Activated CD8-positive, alpha-beta T cell treated with anti-CD3 and anti-CD28 coated beads for 36 hours (primary cell): ENCODE data around the gene BCAS1. TPM values are rescaled to one million over a fixed set of nuclear protein-coding genes. Genes with fewer than 3 reads are reported as not detected.

Source experiments
- ATAC-seq: fragments of 200-7000 bp; cut with Tn5 transposase; one replicate; pipeline ENCODE4 v1.10.0; 2021; ENCODE audit warnings: mild to moderate bottlenecking, moderate library complexity
- CTCF ChIA-PET: fragments of 350-600 bp; sonication (Branson Sonifier 250); formaldehyde crosslinking; loops from one replicate; lab custom pipeline; 2021; ENCODE audit warnings: antibody characterized with exemption; lab: Charles Lee
- POLR2A ChIA-PET: fragments of 350-600 bp; sonication (Branson Sonifier 250); formaldehyde crosslinking; loops from one replicate; lab custom pipeline; 2021; ENCODE audit warnings: antibody characterized with exemption; lab: Charles Lee
- DNase-seq: peaks from one replicate; pipeline ENCODE4 v3.0.0-alpha.2; 2020
- H3K27ac Mint-ChIP-seq: one replicate; pipeline ENCODE4 v1.8.0; 2021; ENCODE audit warnings: mild to moderate bottlenecking, mixed read lengths
- H3K27me3 Mint-ChIP-seq: one replicate; pipeline ENCODE4 v1.8.0; 2021; ENCODE audit warnings: mixed read lengths
- H3K36me3 Mint-ChIP-seq: one replicate; pipeline ENCODE4 v1.8.0; 2021; ENCODE audit warnings: low read depth, mixed read lengths
- H3K4me1 Mint-ChIP-seq: one replicate; pipeline ENCODE4 v1.8.0; 2021; ENCODE audit warnings: low read depth, mixed read lengths
- H3K4me3 Mint-ChIP-seq: one replicate; pipeline ENCODE4 v1.8.0; 2021; ENCODE audit warnings: mild to moderate bottlenecking, moderate library complexity, mixed read lengths
- H3K9me3 Mint-ChIP-seq: one replicate; pipeline ENCODE4 v1.8.0; 2021; ENCODE audit warnings: mixed read lengths
- CTCF ChIP-seq: fragments of 200-600 bp; IDR thresholded peaks from one replicate; pipeline ENCODE4 v1.8.0; 2022; ENCODE audit warnings: antibody characterized with exemption, mild to moderate bottlenecking
- intact Hi-C: fragments of 100-400 bp; cut with micrococcal nuclease; formaldehyde crosslinking; loops from one replicate; pipeline ENCODE4 v1.10.0; 2022
- total RNA-seq, 2 experiments: library from RNA; stranded (reverse); gene quantifications; one replicate each; pipeline ENCODE4 v1.2.3, GENCODE V29; 2021

The BCAS1 gene
- total RNA-seq, 2 experiments from 2014 or later = 0.09 TPM; not detected in 1

- H3K27ac Mint-ChIP-seq = no peak overlapping the region
- H3K9me3 Mint-ChIP-seq = no peaks in the 10 kb centered on the region
- no peaks in the 10 kb centered on the region for H3K4me1 Mint-ChIP-seq
- H3K27me3 Mint-ChIP-seq = no peaks in the 10 kb centered on the region
- intact Hi-C loops = loop anchor here (2.0 kb wide), 1 partner anchor 97 kb away; no protein-coding TSS in a partner anchor
- DNase-seq (no peak), ATAC-seq (no peak)
- TF ChIP-seq CTCF = peak; percentile 60
- CTCF ChIA-PET = interaction anchor here (0.6 to 8.9 kb wide), 41 partner anchors 9 to 547 kb away, joined by 3 to 130 read pairs (median 5); partner anchors contain the start of gene PFDN4
- POLR2A ChIA-PET = interaction anchor here (0.6 to 1.2 kb wide), 3 partner anchors 19 to 90 kb away, joined by 3 to 4 read pairs (median 3); no protein-coding TSS in a partner anchor
- H3K36me3 Mint-ChIP-seq = no peaks in the 10 kb centered on the region
- no peak overlapping the region for H3K4me3 Mint-ChIP-seq
These were observed 33.6 kb upstream of the BCAS1 start for GRCh38 chr20:54103762-54104600.

GRCh38 chr20:54103067-54103761 lies 32.8 kb upstream of the BCAS1 start:
- TF ChIP-seq CTCF = peak; percentile 93
- Mint-ChIP-seq H3K27ac (no peak overlapping the region), H3K4me3 (no peak overlapping the region), H3K36me3 (no peaks in the 10 kb centered on the region), H3K9me3 (no peaks in the 10 kb centered on the region), H3K4me1 (no peaks in the 10 kb centered on the region), H3K27me3 (no peaks in the 10 kb centered on the region)
- POLR2A ChIA-PET = interaction anchor here (0.9 kb wide), 1 partner anchor 107 kb away, joined by 3 read pairs; no protein-coding TSS in a partner anchor
- intact Hi-C loops = loop anchor here (2.0 kb wide), 1 partner anchor 98 kb away; no protein-coding TSS in a partner anchor
- CTCF ChIA-PET = interaction anchor here (0.6 to 8.9 kb wide), 37 partner anchors 8 to 547 kb away, joined by 3 to 130 read pairs (median 5); partner anchors contain the start of gene PFDN4
- DNase-seq (peak; percentile 86), ATAC-seq (peak; percentile 73)

DNA sequence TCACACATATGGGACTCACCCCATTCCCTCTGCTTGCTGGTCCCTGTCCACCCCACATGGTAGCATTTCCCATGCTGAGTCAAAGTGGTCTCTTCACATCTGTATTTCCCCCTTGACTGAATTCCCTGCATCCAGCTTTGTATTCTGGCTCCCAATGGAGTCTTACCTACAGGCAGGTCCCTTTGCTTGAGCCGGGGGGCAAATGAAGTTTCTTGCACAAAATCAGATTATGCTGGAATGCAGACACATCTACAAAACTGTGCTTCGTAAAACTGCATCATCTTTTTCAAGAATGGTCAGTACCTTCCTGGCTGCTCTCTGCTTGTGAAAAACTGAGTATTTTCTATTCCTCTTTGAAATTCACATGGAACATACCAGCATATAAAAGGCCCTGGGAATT lies 32.1 kb upstream of the BCAS1 start:
- POLR2A ChIA-PET = interaction anchor here (0.9 kb wide), 1 partner anchor 108 kb away, joined by 3 read pairs; no protein-coding TSS in a partner anchor
- intact Hi-C loops = loop anchor here (2.0 kb wide), 1 partner anchor 98 kb away; no protein-coding TSS in a partner anchor
- Mint-ChIP-seq H3K27ac (no peak overlapping the region), H3K4me1 (no peaks in the 10 kb centered on the region), H3K9me3 (no peaks in the 10 kb centered on the region), H3K27me3 (no peaks in the 10 kb centered on the region), H3K4me3 (no peak overlapping the region), H3K36me3 (no peaks in the 10 kb centered on the region)
- CTCF ChIA-PET = interaction anchor here (0.7 to 8.9 kb wide), 20 partner anchors 7 to 545 kb away, joined by 3 to 130 read pairs (median 6); partner anchors contain the start of gene PFDN4
- no peak for TF ChIP-seq CTCF
- ATAC-seq = no peak
- no peak for DNase-seq

- Mint-ChIP-seq H3K9me3 (no peaks in the 10 kb centered on the region), H3K4me1 (no peaks in the 10 kb centered on the region), H3K27ac (no peak overlapping the region), H3K27me3 (no peaks in the 10 kb centered on the region), H3K36me3 (no peaks in the 10 kb centered on the region), H3K4me3 (no peak overlapping the region)
- intact Hi-C loops = no loop called here
- ChIA-PET CTCF (interaction anchor here (8.9 kb wide), 1 partner anchor 99 kb away, joined by 130 read pairs; no protein-coding TSS in a partner anchor), POLR2A (no interaction called here)
- ATAC-seq = no peak
- DNase-seq = no peak
- no peak for TF ChIP-seq CTCF
These were observed 30.2 kb upstream of the BCAS1 start for GRCh38 chr20:54100563-54100962.
